ENCODE data around the gene UBE2D1. TPM values are rescaled to one million over a fixed set of nuclear protein-coding genes. Genes with fewer than 3 reads are reported as not detected.

UBE2D1 gene
- total RNA-seq, 1 donor from 2014 or later: 56.0 TPM

DNA sequence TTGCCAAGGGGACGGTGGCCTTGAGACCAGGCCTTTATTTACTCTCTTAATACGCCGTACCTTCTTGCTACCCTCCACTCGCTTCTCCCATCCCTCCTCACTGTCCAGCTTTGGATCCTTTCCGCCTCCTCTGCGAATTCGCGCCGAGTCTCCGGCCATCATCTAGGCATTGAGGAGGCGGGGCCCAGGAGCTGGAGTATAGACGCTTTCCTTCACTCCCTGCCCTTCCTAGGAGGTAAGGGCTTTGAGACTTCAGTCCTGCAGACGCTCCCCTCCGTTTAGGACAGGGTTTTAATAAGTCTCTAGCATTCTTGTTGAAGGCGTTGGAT lies 50.9 kb downstream of the UBE2D1 start:
- H3K27ac ChIP-seq (replicated peaks): peak overlapping the region; percentile 91
- no peaks in the 10 kb centered on the region for H3K9me3 ChIP-seq (replicated peaks)
- DNase-seq: no peak
- TF ChIP-seq, protein P1, sequence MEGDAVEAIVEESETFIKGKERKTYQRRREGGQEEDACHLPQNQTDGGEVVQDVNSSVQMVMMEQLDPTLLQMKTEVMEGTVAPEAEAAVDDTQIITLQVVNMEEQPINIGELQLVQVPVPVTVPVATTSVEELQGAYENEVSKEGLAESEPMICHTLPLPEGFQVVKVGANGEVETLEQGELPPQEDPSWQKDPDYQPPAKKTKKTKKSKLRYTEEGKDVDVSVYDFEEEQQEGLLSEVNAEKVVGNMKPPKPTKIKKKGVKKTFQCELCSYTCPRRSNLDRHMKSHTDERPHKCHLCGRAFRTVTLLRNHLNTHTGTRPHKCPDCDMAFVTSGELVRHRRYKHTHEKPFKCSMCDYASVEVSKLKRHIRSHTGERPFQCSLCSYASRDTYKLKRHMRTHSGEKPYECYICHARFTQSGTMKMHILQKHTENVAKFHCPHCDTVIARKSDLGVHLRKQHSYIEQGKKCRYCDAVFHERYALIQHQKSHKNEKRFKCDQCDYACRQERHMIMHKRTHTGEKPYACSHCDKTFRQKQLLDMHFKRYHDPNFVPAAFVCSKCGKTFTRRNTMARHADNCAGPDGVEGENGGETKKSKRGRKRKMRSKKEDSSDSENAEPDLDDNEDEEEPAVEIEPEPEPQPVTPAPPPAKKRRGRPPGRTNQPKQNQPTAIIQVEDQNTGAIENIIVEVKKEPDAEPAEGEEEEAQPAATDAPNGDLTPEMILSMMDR (IDR thresholded peaks at IDR 0.05; ENCODE audit: borderline replicate concordance): no peak
- peaks cover 39% of the 10 kb centered on the region for H3K4me1 ChIP-seq
- H3K36me3 ChIP-seq: peaks cover 38% of the 10 kb centered on the region
- no peaks in the 10 kb centered on the region for H3K27me3 ChIP-seq (ENCODE audit: low read depth)
- H3K4me3 ChIP-seq: peak overlapping the region; percentile 79
- intact Hi-C loops (cut with micrococcal nuclease): loop anchor here (10.0 kb wide), 2 partner anchors 51 to 181 kb away; partner anchors contain the start of gene UBE2D1

- Histone ChIP-seq H3K36me3 (peaks cover 60% of the 10 kb centered on the region), H3K4me3 (no peak overlapping the region), H3K4me1 (peaks cover 37% of the 10 kb centered on the region), H3K27ac (replicated peaks) (no peak overlapping the region), H3K27me3 (ENCODE audit: low read depth) (no peaks in the 10 kb centered on the region), H3K9me3 (replicated peaks) (no peaks in the 10 kb centered on the region)
- intact Hi-C loops (cut with micrococcal nuclease): loop anchor here (10.0 kb wide), 2 partner anchors 54 to 184 kb away; partner anchors contain the start of gene UBE2D1
- TF ChIP-seq, protein P1 (IDR thresholded peaks at IDR 0.05; ENCODE audit: borderline replicate concordance): no peak
- no peak for DNase-seq
These were observed 54.2 kb downstream of the UBE2D1 start for GRCh38 chr10:58389024-58389423.

DNA sequence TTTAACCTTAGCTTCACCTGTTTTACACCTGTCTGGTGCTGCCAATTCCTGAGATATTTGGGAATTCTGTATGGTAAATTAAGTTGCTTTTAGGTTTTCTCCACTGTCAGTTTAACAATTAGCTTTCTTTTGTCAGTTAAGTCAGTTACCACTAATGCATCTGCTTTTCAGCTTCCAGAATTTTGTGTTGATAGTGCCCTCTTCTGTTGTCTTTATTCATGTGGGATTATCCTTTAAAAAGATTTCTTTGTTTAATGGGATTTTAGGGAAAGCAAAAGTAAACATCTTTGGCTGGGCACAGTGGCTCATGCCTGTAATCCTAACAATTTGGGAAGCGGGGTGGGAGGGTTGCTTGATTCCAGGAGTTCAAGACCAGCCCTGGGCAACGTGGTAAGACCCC lies 58.5 kb downstream of the UBE2D1 start:
- TF ChIP-seq, protein P1 (IDR thresholded peaks at IDR 0.05; ENCODE audit: borderline replicate concordance): no peak
- Histone ChIP-seq H3K9me3 (replicated peaks) (no peaks in the 10 kb centered on the region), H3K27me3 (ENCODE audit: low read depth) (no peaks in the 10 kb centered on the region), H3K4me1 (no peaks in the 10 kb centered on the region), H3K36me3 (peaks cover 89% of the 10 kb centered on the region), H3K4me3 (no peak overlapping the region), H3K27ac (replicated peaks) (no peak overlapping the region)
- intact Hi-C loops (cut with micrococcal nuclease): no loop called here
- no peak for DNase-seq

DNA sequence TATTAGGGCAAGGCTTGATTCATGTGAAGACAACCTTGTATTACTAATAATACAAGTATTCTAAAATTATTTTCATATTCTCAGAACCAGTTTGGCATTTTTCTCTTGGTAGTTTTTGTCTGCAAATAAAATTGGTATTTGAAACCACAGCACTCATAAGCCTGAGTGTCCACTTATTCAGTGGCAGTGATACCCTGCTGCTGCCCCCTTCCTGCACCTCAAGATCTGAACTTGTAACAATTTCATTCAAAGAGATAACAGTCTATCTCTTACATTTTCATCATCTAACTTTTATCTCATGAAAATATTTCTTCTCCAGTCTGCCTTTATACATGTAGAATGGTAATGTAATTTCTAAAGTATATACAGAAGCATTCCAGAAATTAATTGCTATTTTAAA lies 59.7 kb downstream of the UBE2D1 start:
- Histone ChIP-seq H3K36me3 (peaks cover 81% of the 10 kb centered on the region), H3K9me3 (replicated peaks) (no peaks in the 10 kb centered on the region), H3K27ac (replicated peaks) (no peak overlapping the region), H3K27me3 (ENCODE audit: low read depth) (no peaks in the 10 kb centered on the region), H3K4me3 (no peak overlapping the region), H3K4me1 (no peaks in the 10 kb centered on the region)
- DNase-seq: no peak
- TF ChIP-seq, protein P1 (IDR thresholded peaks at IDR 0.05; ENCODE audit: borderline replicate concordance): no peak
- intact Hi-C loops (cut with micrococcal nuclease): no loop called here

GRCh38 chr10:58396057-58396456 lies 61.3 kb downstream of the UBE2D1 start:
- Histone ChIP-seq H3K4me3 (no peak overlapping the region), H3K36me3 (peaks cover 66% of the 10 kb centered on the region), H3K9me3 (replicated peaks) (no peaks in the 10 kb centered on the region), H3K27ac (replicated peaks) (no peak overlapping the region), H3K4me1 (no peaks in the 10 kb centered on the region), H3K27me3 (ENCODE audit: low read depth) (no peaks in the 10 kb centered on the region)
- intact Hi-C loops (cut with micrococcal nuclease): no loop called here
- no peak for DNase-seq
- TF ChIP-seq, protein P1 (IDR thresholded peaks at IDR 0.05; ENCODE audit: borderline replicate concordance): no peak

- Histone ChIP-seq H3K4me1 (no peaks in the 10 kb centered on the region), H3K27me3 (ENCODE audit: low read depth) (no peaks in the 10 kb centered on the region), H3K9me3 (replicated peaks) (no peaks in the 10 kb centered on the region), H3K27ac (replicated peaks) (no peak overlapping the region), H3K36me3 (peaks cover 59% of the 10 kb centered on the region), H3K4me3 (no peak overlapping the region)
- DNase-seq: no peak
- TF ChIP-seq, protein P1 (IDR thresholded peaks at IDR 0.05; ENCODE audit: borderline replicate concordance): no peak
- intact Hi-C loops (cut with micrococcal nuclease): no loop called here
These were observed 63.0 kb downstream of the UBE2D1 start for GRCh38 chr10:58397830-58398229.
